Activated T-helper 2 cell treated with anti-CD3 and anti-CD28 coated beads, Interferon-gamma antibody, Interleukin-2, Interleukin-4, amounts not matched to agents 10 μg/mL and 5 μg/mL and 100 μg/mL, durations not matched to agents 14 hours and 24 hours and 36 hours (primary cell): ENCODE measurements around the gene AP1M1. TPM values are rescaled to one million over a fixed set of nuclear protein-coding genes. Genes with fewer than 3 reads are reported as not detected.
A peak's percentile ranks its signal among the peaks of the same experiment; 100 is the strongest.

Experiments used
- DNase-seq: peaks from one replicate; pipeline ENCODE4 v3.0.0; 2021; ENCODE audit warnings: low spot score
- H3K27ac Mint-ChIP-seq: one replicate; pipeline ENCODE4 v1.8.0; 2021; ENCODE audit warnings: mixed read lengths
- H3K27me3 Mint-ChIP-seq: one replicate; pipeline ENCODE4 v1.8.0; 2021; ENCODE audit warnings: low read depth, mixed read lengths
- H3K36me3 Mint-ChIP-seq: one replicate; pipeline ENCODE4 v1.8.0; 2021; ENCODE audit warnings: low read depth, mixed read lengths
- H3K4me1 Mint-ChIP-seq: one replicate; pipeline ENCODE4 v1.8.0; 2021; ENCODE audit warnings: low read depth, mixed read lengths
- H3K4me3 Mint-ChIP-seq: one replicate; pipeline ENCODE4 v1.8.0; 2021; ENCODE audit warnings: low read depth, mild to moderate bottlenecking, moderate library complexity, mixed read lengths
- H3K9me3 Mint-ChIP-seq: one replicate; pipeline ENCODE4 v1.8.0; 2021; ENCODE audit warnings: mixed read lengths
- intact Hi-C: fragments of 100-400 bp; cut with micrococcal nuclease; formaldehyde crosslinking; loops from one replicate; pipeline ENCODE4 v1.15.1; 2023
- total RNA-seq: library from RNA; stranded (reverse); gene quantifications from 2 replicates; pipeline ENCODE4 v1.2.3, GENCODE V29; 2022

AP1M1 gene
- total RNA-seq, 1 donor from 2014 or later, result 106 TPM

DNA sequence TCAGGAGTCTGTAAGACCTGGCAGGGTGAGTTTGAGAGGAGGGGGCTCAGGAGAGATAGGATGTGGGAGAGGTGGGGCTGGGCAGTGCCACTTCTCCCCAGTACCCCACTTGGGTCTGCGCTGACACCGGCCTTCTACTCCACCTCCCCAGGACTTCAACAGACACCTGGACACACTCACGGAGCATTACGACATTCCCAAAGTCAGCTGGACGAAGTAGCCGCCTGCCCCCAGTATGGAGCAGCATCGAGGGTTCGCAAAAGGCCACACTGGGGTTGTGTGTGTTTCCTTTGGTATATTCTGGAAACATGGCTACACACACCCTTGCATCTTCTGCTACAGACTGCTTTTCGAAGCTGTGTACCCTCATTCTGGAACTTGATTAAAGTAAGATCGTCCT is 7.0 kb upstream of the AP1M1 start:
- Mint-ChIP-seq H3K4me1 (peaks cover 6% of the 10 kb centered on the region), H3K27ac (no peak overlapping the region), H3K36me3 (peaks cover 53% of the 10 kb centered on the region), H3K27me3 (no peaks in the 10 kb centered on the region), H3K4me3 (no peak overlapping the region), H3K9me3 (no peaks in the 10 kb centered on the region)
- no peak for DNase-seq
- intact Hi-C loops, result no loop called here

DNA sequence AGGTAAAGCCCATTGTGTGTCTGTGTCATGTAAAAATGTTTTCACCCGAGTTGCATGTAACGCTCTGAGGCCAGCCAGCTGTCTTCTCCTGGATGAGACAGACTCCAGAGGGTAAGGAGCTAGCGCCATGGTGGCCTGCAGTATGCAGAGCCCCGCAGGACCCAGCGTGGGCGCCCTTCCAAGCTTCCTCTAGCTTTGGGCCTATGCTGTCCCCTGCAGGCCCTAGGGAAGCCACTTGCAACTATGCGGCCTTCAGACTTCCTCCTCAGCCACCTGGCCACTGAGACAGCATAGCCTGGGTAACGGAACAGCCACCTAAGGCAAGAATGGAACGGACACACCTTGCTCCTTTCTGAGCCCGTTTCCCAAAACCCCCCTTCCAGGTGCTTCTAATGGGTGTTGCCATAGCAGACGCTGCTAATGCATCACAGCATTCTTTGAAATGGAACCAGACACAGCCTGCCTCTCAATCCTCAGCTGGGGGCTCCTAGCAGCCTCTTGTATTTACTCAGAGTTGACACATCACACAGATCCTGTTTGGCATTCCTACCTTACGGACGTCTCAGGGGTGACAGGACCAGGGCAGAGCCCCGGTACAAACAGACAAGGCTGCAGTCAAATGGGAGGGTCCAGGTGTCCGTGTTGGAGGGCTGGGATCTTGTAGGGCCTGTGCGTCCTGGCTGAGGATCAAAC is 6.3 kb upstream of the AP1M1 start:
- no peaks in the 10 kb centered on the region for H3K27me3 Mint-ChIP-seq
- peaks cover 50% of the 10 kb centered on the region for H3K36me3 Mint-ChIP-seq
- no peak overlapping the region for H3K27ac Mint-ChIP-seq
- no peak overlapping the region for H3K4me3 Mint-ChIP-seq
- H3K9me3 Mint-ChIP-seq, result no peaks in the 10 kb centered on the region
- H3K4me1 Mint-ChIP-seq, result peaks cover 7% of the 10 kb centered on the region
- intact Hi-C loops, result no loop called here
- no peak for DNase-seq

GRCh38 chr19:16193466-16193865 is 4.2 kb upstream of the AP1M1 start:
- Mint-ChIP-seq H3K27me3 (no peaks in the 10 kb centered on the region), H3K4me1 (peaks cover 15% of the 10 kb centered on the region), H3K9me3 (no peaks in the 10 kb centered on the region), H3K4me3 (no peak overlapping the region), H3K36me3 (peaks cover 35% of the 10 kb centered on the region), H3K27ac (no peak overlapping the region)
- no peak for DNase-seq
- intact Hi-C loops, result no loop called here

GRCh38 chr19:16197188-16197621 is 506 bp upstream of the AP1M1 start:
- H3K27ac Mint-ChIP-seq, result peak overlapping the region; percentile 97
- H3K9me3 Mint-ChIP-seq, result no peaks in the 10 kb centered on the region
- peaks cover 34% of the 10 kb centered on the region for H3K4me1 Mint-ChIP-seq
- H3K27me3 Mint-ChIP-seq, result no peaks in the 10 kb centered on the region
- intact Hi-C loops, result loop anchor here (1.0 kb wide), 1 partner anchor 12 kb away; the partner anchor contains the start of gene FAM32A
- H3K4me3 Mint-ChIP-seq, result peak overlapping the region; percentile 97
- no peak for DNase-seq
- peaks cover 31% of the 10 kb centered on the region for H3K36me3 Mint-ChIP-seq

- no peaks in the 10 kb centered on the region for H3K9me3 Mint-ChIP-seq
These were observed 600 bp downstream of the AP1M1 start for GRCh38 chr19:16198370-16198651.

DNA sequence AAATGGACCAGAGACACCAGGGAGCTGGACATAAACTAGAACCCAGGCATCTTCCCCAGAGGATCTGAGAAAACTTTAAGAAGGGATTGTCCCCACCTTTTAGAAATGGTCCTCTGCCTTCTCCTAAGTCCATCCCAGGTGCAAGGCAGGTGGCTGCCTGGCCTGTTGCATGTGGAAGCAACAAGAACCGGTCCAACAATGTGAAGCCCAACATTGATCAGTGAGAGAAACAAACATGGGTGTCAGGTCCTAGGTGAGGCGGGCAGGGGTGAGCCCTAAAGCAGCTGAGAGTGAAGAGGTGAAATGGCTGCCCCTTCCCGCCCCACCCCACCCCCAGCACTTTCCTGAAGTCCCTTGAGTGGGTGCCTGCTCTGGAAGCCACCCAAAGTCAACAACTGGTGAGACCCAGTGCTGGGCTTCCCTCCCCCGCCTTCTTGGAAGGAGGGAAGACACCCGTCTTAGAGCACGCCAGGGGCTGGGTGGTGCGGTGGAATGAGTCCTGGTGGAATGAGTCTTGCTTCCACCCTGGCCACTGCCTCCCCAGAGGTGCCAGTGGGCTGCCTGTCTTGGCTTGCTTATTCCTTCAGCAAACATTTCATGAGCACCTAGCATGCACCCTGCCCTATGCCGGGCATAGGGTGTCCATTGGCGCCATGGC is 1.7 kb downstream of the AP1M1 start:
- Mint-ChIP-seq H3K36me3 (peaks cover 48% of the 10 kb centered on the region), H3K4me1 (peaks cover 44% of the 10 kb centered on the region), H3K27ac (peak overlapping the region; percentile 46), H3K4me3 (peak overlapping the region; percentile 82), H3K27me3 (no peaks in the 10 kb centered on the region), H3K9me3 (no peaks in the 10 kb centered on the region)
- intact Hi-C loops, result no loop called here
- no peak for DNase-seq

More at GRCh38 chr19:16198370-16198651, 600 bp downstream of the AP1M1 start:
- intact Hi-C loops, result no loop called here
- Mint-ChIP-seq H3K27ac (peak overlapping the region; percentile 3), H3K27me3 (no peaks in the 10 kb centered on the region), H3K4me3 (peak overlapping the region; percentile 82), H3K4me1 (peaks cover 41% of the 10 kb centered on the region), H3K36me3 (peaks cover 40% of the 10 kb centered on the region)
- no peak for DNase-seq

DNA sequence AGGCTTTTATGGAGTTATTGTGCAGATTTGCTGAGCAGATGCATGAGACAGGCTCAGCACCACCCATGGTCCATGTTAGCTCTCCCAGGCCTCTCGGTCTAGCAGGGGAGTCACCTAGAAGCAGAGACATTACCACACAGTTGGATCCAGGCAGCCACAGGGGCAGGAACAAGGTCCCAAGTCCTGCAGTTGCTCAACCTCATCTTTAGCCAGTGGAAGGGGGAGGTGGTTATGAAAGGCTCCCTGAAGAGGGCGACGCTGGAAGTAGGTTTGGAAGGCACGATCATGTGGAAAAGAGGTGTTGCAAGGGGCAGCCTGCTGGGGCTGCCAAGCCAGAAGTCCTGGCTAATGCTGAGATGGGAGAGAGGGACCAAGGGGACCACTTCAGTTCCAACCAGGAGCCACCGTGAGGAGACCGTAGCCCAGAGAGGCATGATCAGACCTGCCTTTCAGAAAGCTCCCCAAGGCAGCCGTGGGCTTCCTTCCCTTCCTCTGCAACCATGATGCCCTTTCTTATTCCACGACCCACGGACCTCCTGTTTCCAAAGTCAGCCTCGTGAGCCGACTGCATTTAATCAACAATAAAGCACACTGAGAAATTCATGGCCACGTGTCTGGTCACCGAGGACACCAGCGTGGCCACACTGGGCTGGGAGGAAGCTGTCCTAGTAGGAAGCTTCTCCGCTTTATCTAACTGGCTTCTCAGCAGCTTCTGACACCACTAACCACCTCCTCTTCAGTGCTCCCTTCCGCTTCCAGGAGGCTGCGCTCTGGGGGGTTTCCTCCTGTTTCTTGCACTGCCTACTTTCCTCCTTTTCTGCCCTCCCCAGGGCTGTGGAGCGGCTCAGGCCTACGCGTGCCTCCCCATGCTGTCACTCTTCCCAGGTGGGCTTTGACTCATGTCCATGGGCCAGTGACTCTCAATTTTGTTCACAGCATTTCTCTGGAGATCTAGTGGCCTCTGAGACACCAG is 2.6 kb downstream of the AP1M1 start:
- H3K27me3 Mint-ChIP-seq, result no peaks in the 10 kb centered on the region
- peaks cover 48% of the 10 kb centered on the region for H3K36me3 Mint-ChIP-seq
- intact Hi-C loops, result no loop called here
- peak; percentile 9 for DNase-seq
- H3K4me1 Mint-ChIP-seq, result peaks cover 44% of the 10 kb centered on the region
- H3K4me3 Mint-ChIP-seq, result peak overlapping the region; percentile 33
- no peaks in the 10 kb centered on the region for H3K9me3 Mint-ChIP-seq
- no peak overlapping the region for H3K27ac Mint-ChIP-seq

GRCh38 chr19:16201011-16201391 is 3.3 kb downstream of the AP1M1 start:
- Mint-ChIP-seq H3K27me3 (no peaks in the 10 kb centered on the region), H3K36me3 (peaks cover 48% of the 10 kb centered on the region), H3K4me3 (peak overlapping the region; percentile 33), H3K27ac (no peak overlapping the region), H3K4me1 (peaks cover 44% of the 10 kb centered on the region), H3K9me3 (no peaks in the 10 kb centered on the region)
- intact Hi-C loops, result no loop called here
- no peak for DNase-seq

GRCh38 chr19:16202320-16203255 is 4.9 kb downstream of the AP1M1 start:
- Mint-ChIP-seq H3K4me1 (peaks cover 42% of the 10 kb centered on the region), H3K36me3 (peaks cover 60% of the 10 kb centered on the region), H3K9me3 (no peaks in the 10 kb centered on the region), H3K27me3 (no peaks in the 10 kb centered on the region), H3K27ac (peak overlapping the region; percentile 43), H3K4me3 (no peak overlapping the region)
- intact Hi-C loops, result no loop called here
- no peak for DNase-seq

DNA sequence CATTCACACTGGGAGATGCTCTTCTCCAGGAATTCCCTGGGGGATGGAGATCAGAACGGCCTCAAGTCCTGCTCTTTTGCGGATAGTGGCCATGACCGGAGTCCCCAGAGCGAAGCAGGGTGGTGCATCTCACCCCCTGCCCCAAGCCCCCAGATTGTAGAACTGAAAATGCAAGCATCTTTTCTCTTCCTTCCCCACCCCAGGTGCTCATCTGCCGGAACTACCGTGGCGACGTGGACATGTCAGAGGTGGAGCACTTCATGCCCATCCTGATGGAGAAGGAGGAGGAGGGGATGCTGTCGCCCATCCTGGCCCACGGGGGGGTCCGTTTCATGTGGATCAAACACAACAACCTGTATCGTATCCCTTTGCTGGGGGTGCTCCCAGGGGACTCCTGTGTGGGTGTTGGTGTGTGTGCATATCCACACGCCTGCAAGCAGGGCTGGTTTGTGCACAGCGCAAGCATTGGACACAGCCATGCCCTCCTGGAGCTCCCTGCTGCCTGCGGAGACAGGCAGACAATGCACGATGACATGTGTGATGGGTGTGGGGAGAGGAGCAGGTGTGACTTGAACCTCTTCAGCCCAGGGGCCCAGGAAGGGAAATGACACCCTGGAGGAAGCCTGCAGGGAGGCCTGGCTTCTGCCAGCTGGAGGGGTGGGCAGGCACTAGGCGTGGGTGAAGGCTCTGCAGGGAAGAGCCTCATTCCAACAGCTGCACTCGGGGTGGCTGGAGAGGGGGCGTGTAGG is 5.7 kb downstream of the AP1M1 start:
- Mint-ChIP-seq H3K4me1 (peaks cover 49% of the 10 kb centered on the region), H3K4me3 (no peak overlapping the region), H3K9me3 (no peaks in the 10 kb centered on the region), H3K36me3 (peaks cover 68% of the 10 kb centered on the region), H3K27me3 (no peaks in the 10 kb centered on the region), H3K27ac (no peak overlapping the region)
- intact Hi-C loops, result no loop called here
- DNase-seq, result no peak

DNA sequence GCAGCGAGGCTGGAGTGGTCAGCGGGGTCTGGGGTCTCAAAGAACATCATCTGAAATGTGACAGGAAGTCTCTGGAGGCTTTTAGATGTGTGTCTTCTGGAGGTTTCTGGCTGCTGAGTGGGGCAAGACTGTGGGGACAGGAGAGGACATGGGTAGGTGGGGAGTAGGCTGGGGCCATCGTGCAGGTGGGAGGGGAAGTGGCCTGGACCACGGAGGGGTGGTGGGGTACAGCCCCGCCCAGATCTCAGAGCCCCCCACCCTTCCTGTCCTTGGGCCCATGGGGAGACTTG is 6.2 kb downstream of the AP1M1 start:
- DNase-seq, result no peak
- Mint-ChIP-seq H3K27ac (no peak overlapping the region), H3K4me1 (peaks cover 46% of the 10 kb centered on the region), H3K4me3 (no peak overlapping the region), H3K36me3 (peaks cover 72% of the 10 kb centered on the region), H3K27me3 (no peaks in the 10 kb centered on the region), H3K9me3 (no peaks in the 10 kb centered on the region)
- intact Hi-C loops, result no loop called here
